DMS53 treated with DMSO at 0.1 percent for 48 hours (cell line): ENCODE measurements around the gene KRTAP21-3.
"Not testable (repeated sequence)": the region's sequence is repeated elsewhere in the genome, so short reads cannot be mapped to it uniquely, and the experiment has no call there.

Experiments used
- DNase-seq: peaks from one replicate; lab custom pipeline; 2025; ENCODE audit not compliant: unreplicated experiment; lab: John Stamatoyannopoulos, UW

Gene KRTAP21-3

GRCh38 chr21:30718239-30718909, at the start of gene KRTAP21-3:
Gene KRTAP21-3, minus strand, starts transcription at chr21:30718777. Its CDS starts 18 bp downstream, at chr21:30718759.
- DNase-seq: no peak

GRCh38 chr21:30760776-30761175, 42.2 kb upstream of the KRTAP21-3 start:
- DNase-seq: no peak

- DNase-seq: no peak
Observed at GRCh38 chr21:30758306-30758705, 39.7 kb upstream of the KRTAP21-3 start.

DNA sequence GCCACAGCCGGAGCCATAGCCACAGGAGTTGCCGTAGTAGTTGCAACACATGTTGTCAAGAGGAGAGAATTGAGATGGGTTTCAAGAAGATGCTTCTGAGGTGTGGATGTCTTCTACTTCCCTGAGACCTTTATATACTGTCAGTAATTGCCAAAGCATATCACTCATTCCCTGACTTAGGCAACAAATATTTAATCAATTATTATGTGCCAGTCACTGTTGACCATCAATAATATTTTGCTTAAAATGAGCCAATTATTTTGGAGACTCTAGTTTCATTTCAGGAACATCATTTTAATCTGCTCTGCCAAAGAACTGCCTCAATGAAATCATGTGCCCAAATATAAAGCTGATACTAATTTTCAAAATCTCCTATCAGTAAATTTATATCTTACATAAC, 36.8 kb upstream of the KRTAP21-3 start, which contains the start of gene KRTAP21-1:
Gene KRTAP21-1, minus strand, starts transcription at position 101 of the 400 bp plus-strand sequence. Its CDS starts 50 bp downstream, at position 51.
- not testable (repeated sequence) for DNase-seq

GRCh38 chr21:30747159-30747558, 28.6 kb upstream of the KRTAP21-3 start, which contains the start of gene KRTAP21-2:
Gene KRTAP21-2, minus strand, starts transcription at chr21:30747259. Its CDS starts 57 bp downstream, at chr21:30747202.
- no peak for DNase-seq

GRCh38 chr21:30740462-30740861, 21.9 kb upstream of the KRTAP21-3 start:
- no peak for DNase-seq

GRCh38 chr21:30733026-30733425, 14.4 kb upstream of the KRTAP21-3 start:
- DNase-seq: peak; percentile 4

GRCh38 chr21:30726726-30727125, 8.1 kb upstream of the KRTAP21-3 start:
- DNase-seq: no peak

- peak; percentile 14 for DNase-seq
Observed at GRCh38 chr21:30719401-30719800, 824 bp upstream of the KRTAP21-3 start.

DNA sequence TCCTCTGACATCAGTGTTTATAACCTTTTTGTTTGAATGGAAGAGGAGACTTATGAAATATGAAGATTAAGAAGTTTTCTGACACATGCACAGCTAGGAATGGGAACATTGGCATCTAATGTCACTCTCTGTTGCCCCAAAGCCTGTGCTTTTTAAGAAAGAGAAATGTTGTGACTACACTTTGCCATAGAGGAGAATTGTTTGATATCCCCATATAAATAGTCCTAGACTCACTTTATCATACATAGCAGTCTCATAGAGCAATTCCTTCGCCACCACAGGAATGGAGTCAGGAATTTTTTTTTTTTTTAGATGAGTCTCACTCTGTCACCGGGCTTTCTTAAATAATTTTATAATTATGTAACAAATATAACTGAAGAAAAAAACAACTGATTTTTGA, 1.5 kb downstream of the KRTAP21-3 start:
- DNase-seq: no peak

- no peak for DNase-seq
Observed at GRCh38 chr21:30714946-30715345, 3.6 kb downstream of the KRTAP21-3 start.

GRCh38 chr21:30714456-30714855, 4.1 kb downstream of the KRTAP21-3 start:
- DNase-seq: no peak

GRCh38 chr21:30713766-30714165, 4.8 kb downstream of the KRTAP21-3 start:
- DNase-seq: no peak

DNA sequence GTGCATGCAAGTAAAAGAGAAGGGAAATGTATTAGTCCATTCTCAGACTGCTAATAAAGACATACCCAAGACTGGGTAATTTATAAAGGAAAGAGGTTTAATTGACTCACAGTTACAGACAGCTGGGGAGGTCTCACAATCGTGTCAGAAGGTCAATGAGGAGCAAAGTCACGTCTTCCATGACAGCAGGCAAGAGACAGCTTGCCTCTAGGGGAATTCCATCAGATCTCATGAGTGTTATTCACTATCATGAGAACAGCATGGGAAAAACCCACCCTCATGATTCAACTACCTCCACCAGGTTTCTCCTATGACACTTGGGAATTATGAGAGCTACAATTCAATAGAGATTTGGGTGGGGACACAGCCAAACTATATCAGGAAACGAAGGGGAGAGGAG, 8.1 kb downstream of the KRTAP21-3 start:
- no peak for DNase-seq

DNA sequence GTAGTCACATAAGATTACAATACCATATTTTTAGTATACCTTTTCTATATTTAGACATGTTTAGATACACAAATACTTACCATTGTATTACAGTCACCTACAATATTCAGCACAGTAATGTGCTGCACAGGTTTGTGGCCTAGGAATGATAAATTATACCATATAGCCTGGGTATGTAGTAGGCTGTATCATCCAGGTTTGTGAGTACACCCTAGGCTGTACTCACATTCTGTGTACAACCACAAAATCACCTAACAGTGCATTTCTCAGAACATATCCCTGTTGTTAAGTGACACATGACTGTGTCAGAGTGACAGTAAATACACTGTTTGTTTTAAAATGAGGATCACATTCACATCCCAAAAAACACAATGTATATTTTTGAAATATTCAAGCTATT, 11.2 kb downstream of the KRTAP21-3 start:
- DNase-seq: no peak

GRCh38 chr21:30695956-30696355, 22.6 kb downstream of the KRTAP21-3 start:
- DNase-seq: no peak

DNA sequence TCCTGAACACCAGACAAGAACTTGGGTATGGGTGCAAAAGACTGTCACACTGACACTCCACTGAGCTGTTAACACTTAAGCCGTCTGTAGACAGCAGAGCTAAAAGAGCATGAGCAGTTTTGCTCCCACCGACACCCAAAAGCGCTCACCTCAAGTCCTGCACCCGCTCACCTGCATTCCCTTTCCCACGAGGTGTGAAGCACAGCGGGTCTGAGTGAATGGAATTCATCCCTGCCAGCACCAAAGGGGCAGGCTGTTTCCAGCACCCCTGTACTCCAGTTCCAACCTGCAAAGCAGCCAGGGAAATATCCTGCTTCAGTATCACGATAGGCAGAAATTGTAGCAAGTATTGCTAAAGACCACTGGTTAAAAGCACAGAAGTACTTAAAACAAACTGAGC, 28.8 kb downstream of the KRTAP21-3 start:
- DNase-seq: no peak

DNA sequence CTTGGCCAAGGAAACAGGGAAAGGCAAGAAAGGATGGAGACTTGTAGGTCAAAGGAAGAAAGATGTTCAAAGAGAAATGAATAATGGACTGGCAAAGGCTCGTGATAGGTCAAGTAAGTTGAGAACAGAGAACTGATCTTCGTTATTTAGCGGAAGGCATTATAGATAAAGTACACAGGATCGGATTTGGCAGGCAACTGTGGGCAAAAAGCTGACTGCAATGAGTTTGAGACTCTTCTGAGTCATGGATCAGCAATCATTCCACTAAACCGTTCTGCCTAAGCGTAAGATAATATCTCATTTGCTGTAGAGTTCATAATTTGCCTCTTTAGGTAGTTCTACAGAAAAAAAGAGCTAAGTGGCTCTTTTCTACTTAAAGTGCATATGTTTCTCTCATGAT, 34.1 kb downstream of the KRTAP21-3 start:
- no peak for DNase-seq

GRCh38 chr21:30680586-30680985, 38.0 kb downstream of the KRTAP21-3 start:
- no peak for DNase-seq

- DNase-seq: no peak
Observed at GRCh38 chr21:30676737-30677136, 41.8 kb downstream of the KRTAP21-3 start.

DNA sequence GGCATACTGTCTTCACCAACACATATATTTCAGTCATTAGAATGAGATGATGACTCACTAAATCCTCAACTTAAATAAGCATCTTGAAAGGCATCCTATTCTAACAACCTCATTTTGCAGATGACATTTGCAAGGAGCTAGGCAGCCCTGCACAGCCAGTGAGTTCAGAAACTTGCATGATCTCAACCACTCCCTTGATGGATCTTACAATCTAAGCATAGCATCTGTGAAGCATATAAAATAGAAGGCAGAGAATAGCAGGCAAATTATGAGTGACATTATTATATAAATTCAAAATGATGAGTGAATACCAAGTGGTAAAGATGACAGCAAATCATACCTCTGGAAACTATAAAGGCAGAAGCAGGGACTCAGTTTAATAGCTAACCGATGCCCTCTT, 44.3 kb downstream of the KRTAP21-3 start:
- DNase-seq: no peak

DNA sequence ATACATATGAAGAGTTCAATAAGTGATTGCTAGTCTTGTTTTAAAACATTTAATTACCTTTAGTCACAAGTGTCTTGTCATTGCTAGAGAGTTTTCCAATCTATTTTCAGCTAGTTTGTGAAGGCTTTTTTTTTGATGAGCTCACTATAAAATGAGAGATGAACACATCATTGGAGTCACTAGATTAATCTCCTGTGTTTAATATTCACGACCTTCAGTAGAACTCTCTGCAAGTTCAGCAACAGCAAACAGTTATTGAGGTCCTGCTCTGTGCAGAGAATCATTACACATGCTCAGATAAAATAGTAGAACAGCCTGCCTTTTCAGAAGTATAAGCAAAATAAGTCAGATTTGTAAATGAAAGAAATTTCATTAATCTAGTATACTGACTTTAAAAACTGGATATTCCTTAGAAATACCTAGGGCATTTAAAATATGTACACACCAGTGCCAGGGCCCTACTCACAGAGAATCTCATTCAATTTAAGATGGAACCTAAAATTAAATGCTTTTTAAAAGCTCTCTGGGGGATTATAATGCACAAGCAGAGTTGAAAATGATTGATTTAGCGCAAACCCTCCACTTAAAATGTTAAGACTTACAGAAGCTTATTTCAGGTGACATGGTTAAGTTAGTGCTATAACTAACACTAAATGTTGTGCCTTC, 45.5 kb downstream of the KRTAP21-3 start:
- DNase-seq: no peak
